Activated T-cell treated with anti-CD3 and anti-CD28 coated beads, Interleukin-2, amount 50 U/mL, for 72 hours (primary cell): ENCODE results near the gene NR1D1. TPM values are rescaled to one million over a fixed set of nuclear protein-coding genes. Genes with fewer than 3 reads are reported as not detected.

Experiments
- total RNA-seq, 2 donors: library from RNA; stranded (reverse); gene quantifications; one replicate each; pipeline ENCODE4 v1.2.3, GENCODE V29; 2022

NR1D1 gene
- total RNA-seq, 2 donors from 2014 or later, result 4.5 to 6.3 TPM

Other genes with a start within 250 kb of the NR1D1 start
- 10 to 100 TPM; 70.7 to 78.9 TPM for gene IKZF3, start 236.3 kb downstream of the NR1D1 start, total RNA-seq
- under 1 TPM; 0.36 to 0.81 TPM for gene ZPBP2, start 232.4 kb downstream of the NR1D1 start, total RNA-seq
- 10 to 100 TPM; 57.0 to 58.0 TPM for gene GSDMB, start 182.0 kb downstream of the NR1D1 start, total RNA-seq
- gene ORMDL3, start 173.0 kb downstream of the NR1D1 start, total RNA-seq, result 100 to 1,000 TPM; 104 to 114 TPM
- gene LRRC3C, start 172.9 kb downstream of the NR1D1 start, total RNA-seq, result not detected
- 1 to 10 TPM; 2.1 to 4.6 TPM for gene GSDMA, start 137.6 kb downstream of the NR1D1 start, total RNA-seq
- 100 to 1,000 TPM in 1 of 2 donors, 10 to 100 TPM in 1; 95.5 to 103 TPM for gene PSMD3, start 119.8 kb downstream of the NR1D1 start, total RNA-seq
- gene CSF3, start 85.1 kb downstream of the NR1D1 start, total RNA-seq, result not detected
- gene MED24, start 46.2 kb downstream of the NR1D1 start, total RNA-seq, result 10 to 100 TPM; 82.6 to 97.0 TPM
- 10 to 100 TPM; 12.2 to 14.7 TPM for gene THRA, start 37.6 kb downstream of the NR1D1 start, total RNA-seq
- 100 to 1,000 TPM; 115 to 121 TPM for gene MSL1, start 21.4 kb upstream of the NR1D1 start, total RNA-seq
- 100 to 1,000 TPM; 106 to 144 TPM for gene CASC3, start 39.9 kb upstream of the NR1D1 start, total RNA-seq
- gene RAPGEFL1, start 76.9 kb upstream of the NR1D1 start, total RNA-seq, result 1 to 10 TPM; 3.0 to 6.6 TPM
- 10 to 100 TPM; 31.5 to 35.5 TPM for gene WIPF2, start 118.7 kb upstream of the NR1D1 start, total RNA-seq
- gene CDC6, start 187.3 kb upstream of the NR1D1 start, total RNA-seq, result 10 to 100 TPM; 86.2 to 92.6 TPM
- 10 to 100 TPM; 33.4 to 45.2 TPM for gene RARA, start 208.6 kb upstream of the NR1D1 start, total RNA-seq